AG04449 (cell line): Measurements from ENCODE around the gene B4GALT2.

Source experiments
- CTCF ChIA-PET: fragments of 350-600 bp; formaldehyde crosslinking; extraction: SDS; loops from one replicate; lab custom pipeline; 2021; ENCODE audit warnings: antibody characterized with exemption; lab: Yijun Ruan, JAX
- POLR2A ChIA-PET: fragments of 400-600, 350-600 bp; formaldehyde crosslinking; extraction: SDS; loops from one replicate; lab custom pipeline; 2020; ENCODE audit warnings: antibody characterized with exemption, inconsistent platforms; lab: Yijun Ruan, JAX
- DNase-seq: peaks from one replicate; pipeline ENCODE4 v3.0.0-alpha.2; 2010; ENCODE audit warnings: low read depth, low spot score
- H3K4me3 ChIP-seq: 2 replicates; pipeline ENCODE4 v1.5.1; 2011; ENCODE audit warnings: low read depth, mild to moderate bottlenecking, control low read depth, low read length
- CTCF ChIP-seq: IDR thresholded peaks from one replicate; pipeline ENCODE4 v1.5.1; 2011; ENCODE audit warnings: mild to moderate bottlenecking, moderate library complexity, low read length, control low read depth, inconsistent platforms; ENCODE audit not compliant: insufficient read depth; ENCODE audit errors: missing control alignments

The B4GALT2 gene

GRCh38 chr1:43990271-43991199, 11.5 kb downstream of the B4GALT2 start:
- ChIA-PET CTCF (interaction anchor here (1.1 to 9.3 kb wide), 7 partner anchors 11 to 460 kb away, joined by 3 to 103 read pairs (median 5); partner anchors contain the start of gene ATP6V0B), POLR2A (interaction anchor here (1.4 to 1.6 kb wide), 2 partner anchors 11 to 15 kb away, joined by 3 read pairs; no protein-coding TSS in a partner anchor)
- peak overlapping the region; percentile 79 for H3K4me3 ChIP-seq
- DNase-seq, result no peak
- peak; percentile 11 for TF ChIP-seq CTCF

- ChIA-PET POLR2A (interaction anchor here (1.6 kb wide), 1 partner anchor 11 kb away, joined by 3 read pairs; no protein-coding TSS in a partner anchor), CTCF (interaction anchor here (1.3 to 9.3 kb wide), 5 partner anchors 14 to 227 kb away, joined by 3 to 103 read pairs (median 26); partner anchors contain the start of gene ATP6V0B)
- H3K4me3 ChIP-seq, result peak overlapping the region; percentile 79
- DNase-seq, result no peak
- no peak for TF ChIP-seq CTCF
Observed at GRCh38 chr1:43991200-43991475, 12.1 kb downstream of the B4GALT2 start.

- ChIA-PET CTCF (interaction anchor here (0.9 to 9.3 kb wide), 10 partner anchors 11 to 603 kb away, joined by 3 to 103 read pairs (median 5); partner anchors contain the start of gene ATP6V0B), POLR2A (interaction anchor here (0.6 to 2.0 kb wide), 3 partner anchors 17 to 56 kb away, joined by 3 to 6 read pairs (median 5); partner anchors contain the start of gene ATP6V0B)
- peak; percentile 3 for TF ChIP-seq CTCF
- DNase-seq, result no peak
- H3K4me3 ChIP-seq, result peak within 1 kb of the TSS; percentile 79
Observed at GRCh38 chr1:43991476-43992231, 12.6 kb downstream of the B4GALT2 start, which contains the start of gene CCDC24. Gene CCDC24, plus strand, starts transcription at chr1:43991599. Its CDS starts 280 bp downstream, at chr1:43991879.

GRCh38 chr1:43992232-43992995, 13.4 kb downstream of the B4GALT2 start:
- CTCF ChIA-PET, result interaction anchor here (0.9 to 9.3 kb wide), 9 partner anchors 10 to 602 kb away, joined by 3 to 103 read pairs (median 4); no protein-coding TSS in a partner anchor
- no peak for TF ChIP-seq CTCF
- POLR2A ChIA-PET, result interaction anchor here (0.6 to 2.0 kb wide), 4 partner anchors 17 to 229 kb away, joined by 3 to 6 read pairs (median 4); partner anchors contain the start of gene ATP6V0B
- no peak for DNase-seq
- H3K4me3 ChIP-seq, result peak overlapping the region; percentile 79

GRCh38 chr1:43993206-43993914, 14.3 kb downstream of the B4GALT2 start:
- ChIA-PET CTCF (interaction anchor here (0.9 to 9.3 kb wide), 8 partner anchors 9 to 230 kb away, joined by 3 to 103 read pairs (median 4); no protein-coding TSS in a partner anchor), POLR2A (interaction anchor here (0.9 to 2.0 kb wide), 2 partner anchors 18 to 230 kb away, joined by 4 to 6 read pairs; partner anchors contain the start of gene ATP6V0B)
- no peak for DNase-seq
- no peak overlapping the region for H3K4me3 ChIP-seq
- no peak for TF ChIP-seq CTCF
